K562 (cell line): ENCODE results near the gene LMO7. TPM values are rescaled to one million over a fixed set of nuclear protein-coding genes. Genes with fewer than 3 reads are reported as not detected.

Source experiments
- ATAC-seq: fragments of 200-7000 bp; cut with Tn5 transposase; 3 replicates; pipeline ENCODE4 v1.9.1; 2020; ENCODE audit warnings: moderate library complexity
- BruUV-seq: library from RNA; stranded (reverse); fragments of 400-500 nt; replicated peaks from 2 replicates; lab custom pipeline; 2021; lab: Mats Ljungman, UMichigan
- CTCF ChIA-PET: fragments of 300-600 bp; formaldehyde crosslinking; extraction: SDS; loops from one replicate; lab custom pipeline; 2021; ENCODE audit warnings: low intra/inter-chr PET ratio; lab: Yijun Ruan, JAX
- POLR2A ChIA-PET: fragments of 300-600, 350-650 bp; sonication (Branson Sonifier 250); formaldehyde crosslinking; extraction: SDS; loops from one replicate; lab custom pipeline; 2021; ENCODE audit warnings: antibody characterized with exemption, inconsistent platforms; lab: Yijun Ruan, JAX
- DNase-seq, 4 experiments: peaks; one replicate each; pipeline versions ENCODE4 v3.0.0 to v3.0.0-alpha.2; 2011 to 2018; ENCODE audit warnings: low spot score in 3 of 4, mixed read lengths in 3 of 4; ENCODE audit errors: extremely low read depth in 1 of 4
- FAIRE-seq: peaks from 2 replicates; lab custom pipeline; 2011; peaks lifted over from hg19 to GRCh38; lab: Jason Lieb, UNC
- H2AFZ ChIP-seq: 2 replicates; pipeline ENCODE4 v1.6.0; 2011; ENCODE audit warnings: low read depth, low read length, control low read depth, inconsistent platforms
- H3K27ac ChIP-seq: fragments of 200-600 bp; 3 replicates; pipeline ENCODE4 v1.8.0; 2011; ENCODE audit warnings: low read depth, mild to moderate bottlenecking, control low read depth, inconsistent platforms, low read length, moderate library complexity, mixed read lengths; ENCODE audit errors: extremely low read depth
- H3K27me3 ChIP-seq, 2 experiments: fragments of 300-600 bp in 1 of 2; 2 replicates in 1 of 2; 3 replicates in 1 of 2; pipeline versions ENCODE4 v1.6.0 to v1.8.0; 2011; ENCODE audit warnings: inconsistent platforms in 2 of 2, low read length in 2 of 2, mild to moderate bottlenecking in 1 of 2, mixed read lengths in 1 of 2, moderate library complexity in 1 of 2; ENCODE audit not compliant: control insufficient read depth in 2 of 2, insufficient read depth in 2 of 2
- H3K36me3 ChIP-seq: fragments of 300-600 bp; 3 replicates; pipeline ENCODE4 v1.8.0; 2011; ENCODE audit warnings: mild to moderate bottlenecking, low read length, inconsistent platforms; ENCODE audit not compliant: control insufficient read depth, insufficient read depth
- H3K4me1 ChIP-seq, 2 experiments: fragments of 200-600 bp in 1 of 2; replicated peaks in 1 of 2; 2 replicates in 1 of 2; 3 replicates in 1 of 2; pipeline versions ENCODE4 v1.5.1 to v1.8.0; 2011; ENCODE audit warnings: inconsistent platforms in 2 of 2, low read length in 2 of 2, mild to moderate bottlenecking in 1 of 2, mixed read lengths in 1 of 2, moderate library complexity in 1 of 2; ENCODE audit not compliant: control insufficient read depth in 2 of 2, insufficient read depth in 2 of 2
- H3K4me2 ChIP-seq: 2 replicates; pipeline ENCODE4 v1.6.1; 2011; ENCODE audit warnings: low read length, control low read depth, inconsistent platforms, mixed read lengths; ENCODE audit not compliant: insufficient read depth
- H3K4me3 ChIP-seq: fragments of 200-600 bp; sonication (generic), shearing (Covaris generic); 2 replicates; pipeline ENCODE4 v1.5.1; 2016; ENCODE audit warnings: control low read depth, inconsistent platforms
- H3K79me2 ChIP-seq: fragments of 200-600 bp; 3 replicates; pipeline ENCODE4 v1.8.0; 2011; ENCODE audit warnings: low read length, inconsistent platforms; ENCODE audit not compliant: control insufficient read depth, insufficient read depth
- H3K9ac ChIP-seq, 2 experiments: 2 replicates each; pipeline versions ENCODE4 v1.6.0 to v1.6.1; 2011; ENCODE audit warnings: low read depth in 2 of 2, low read length in 2 of 2, control low read depth in 1 of 2, inconsistent platforms in 1 of 2, mild to moderate bottlenecking in 1 of 2, mixed read lengths in 1 of 2; ENCODE audit not compliant: insufficient read depth in 1 of 2
- H3K9me1 ChIP-seq: one replicate; pipeline ENCODE4 v1.6.0; 2011; ENCODE audit warnings: inconsistent platforms, mild to moderate bottlenecking, low read length, moderate library complexity; ENCODE audit not compliant: control insufficient read depth, insufficient read depth
- H3K9me3 ChIP-seq: replicated peaks from 2 replicates; pipeline ENCODE4 v1.5.1; 2011; ENCODE audit warnings: low read depth, low read length, inconsistent platforms; ENCODE audit not compliant: control insufficient read depth, insufficient read depth
- H4K20me1 ChIP-seq: replicated peaks from 2 replicates; pipeline ENCODE4 v1.6.1; 2011; ENCODE audit warnings: low read length, inconsistent platforms, mixed read lengths; ENCODE audit not compliant: control insufficient read depth, insufficient read depth
- NKRF ChIP-seq: fragments of 450-650 bp; IDR thresholded peaks from 2 replicates; pipeline ENCODE4 v1.6.1; 2016; ENCODE audit warnings: borderline replicate concordance
- RERE ChIP-seq: sonication (generic); formaldehyde crosslinking; IDR thresholded peaks from 2 replicates; pipeline ENCODE4 v1.8.0; 2023; ENCODE audit warnings: missing genetic modification reagents, mild to moderate bottlenecking, borderline replicate concordance
- ZNF316 ChIP-seq: fragments of 450-650 bp; IDR thresholded peaks from 2 replicates; pipeline ENCODE4 v1.6.1; 2016
- ZNF586 ChIP-seq: fragments of 450-650 bp; formaldehyde crosslinking; conservative IDR thresholded peaks from 2 replicates; pipeline ENCODE4 v1.4.0; 2020; ENCODE audit warnings: mild to moderate bottlenecking, moderate library complexity
- WGBS: fragments of 100-300 bp; shearing (Covaris generic); methylation state at CpG from one replicate; pipeline ENCODE4 v1.1.6; 2016; ENCODE audit warnings: low coverage, mixed read lengths; ENCODE audit not compliant: insufficient coverage; ENCODE audit errors: missing lambda C conversion rate; 5-methylcytosine and 5-hydroxymethylcytosine counted together
- in situ Hi-C: fragments of 300-500 bp; cut with MboI; formaldehyde crosslinking; loops from 4 replicates; pipeline ENCODE4 v1.15.0; 2018; ENCODE audit warnings: inconsistent platforms, mixed read lengths
- intact Hi-C: fragments of 100-400 bp; cut with micrococcal nuclease; formaldehyde crosslinking; loops from 2 replicates; pipeline ENCODE4 v1.14.2; 2022
- polyA plus RNA-seq, 8 experiments: library from polyadenylated mRNA; depleted of rRNA in 4 of 8; stranded (reverse) in 5 of 8; unstranded in 3 of 8; fragments of >200 nt; fragmentation: Nextera tagmentation in 2 of 8; fragmentation: Illumina TruSeq in 1 of 8; extraction: Ambion mirVana in 2 of 8; extraction: Trizol in 1 of 8; gene quantifications; 2 replicates each; pipeline versions ENCODE4 v1.2.1 to v1.2.3, GENCODE V29; 2011 to 2014; ENCODE audit warnings: inconsistent platforms in 1 of 8, missing spikeins in 1 of 8
- total RNA-seq, 7 experiments: library from RNA; depleted of rRNA in 6 of 7; stranded (reverse); fragments of >200 nt in 6 of 7; fragmentation: Illumina TruSeq in 2 of 7; extraction: Trizol in 2 of 7; gene quantifications; 2 replicates each; pipeline versions ENCODE4 v1.2.1 to v1.2.3, GENCODE V29; 2011 to 2021; ENCODE audit warnings: low replicate concordance in 1 of 7

LMO7 gene
- total and polyA plus RNA-seq, 9 of the 15 experiments (the other 6 are each of a cell fraction or from before 2014, with no cell fraction given), result 0.42 to 4.3 (median 1.7) TPM

- TF ChIP-seq ZNF316 (no peak), NKRF (no peak), RERE (CRISPR knock-in tag) (no peak), ZNF586 (no peak)
- intact Hi-C loops (no loop called here), in situ Hi-C loops (no loop called here)
- no peak overlapping the region for H3K27ac ChIP-seq
- no peaks in the 10 kb centered on the region for H3K79me2 ChIP-seq
- no TSS peak for BruUV-seq
- no peak overlapping the region for H3K4me3 ChIP-seq
- POLR2A ChIA-PET, result no interaction called here
- H2AFZ ChIP-seq, result no peak overlapping the region
- H3K9me1 ChIP-seq, result no peaks in the 10 kb centered on the region
- no peak overlapping the region for H3K4me2 ChIP-seq
- no peak for ATAC-seq
- H3K4me1 ChIP-seq, result no peaks in the 10 kb centered on the region
- no peak for FAIRE-seq
- H3K27me3 ChIP-seq, result no peaks in the 10 kb centered on the region
- H3K9me3 ChIP-seq, result no peaks in the 10 kb centered on the region
- no peak overlapping the region for H3K9ac ChIP-seq
- DNase-seq, result no peak
- WGBS, result 4% methylated on average over 3 of the region's 3 CpGs
- H4K20me1 ChIP-seq, result no peaks in the 10 kb centered on the region
- CTCF ChIA-PET, result no interaction called here
- H3K36me3 ChIP-seq, result no peaks in the 10 kb centered on the region
Observed at GRCh38 chr13:75754936-75755335, 118.8 kb downstream of the LMO7 start.
